DOHH2 (cell line): ENCODE measurements around the gene ACOT11.

Source experiments
- H3F3A ChIP-seq: fragments of 200-600 bp; sonication (generic), shearing (Covaris generic); 2 replicates; pipeline ENCODE4 v1.6.0; 2016; ENCODE audit warnings: antibody characterized with exemption, mild to moderate bottlenecking; ENCODE audit not compliant: control insufficient read depth, insufficient read depth
- H3K27ac ChIP-seq: fragments of 200-600 bp; sonication (generic); 2 replicates; pipeline ENCODE4 v1.5.1; 2014; ENCODE audit warnings: low read depth, mild to moderate bottlenecking, low read length, moderate library complexity
- H3K27me3 ChIP-seq: fragments of 200-600 bp; sonication (generic); 2 replicates; pipeline ENCODE4 v1.6.1; 2014; ENCODE audit warnings: mild to moderate bottlenecking, low read length, mixed read lengths; ENCODE audit not compliant: control insufficient read depth
- H3K36me3 ChIP-seq: fragments of 200-600 bp; sonication (generic); 2 replicates; pipeline ENCODE4 v1.6.1; 2014; ENCODE audit warnings: mild to moderate bottlenecking, low read length, moderate library complexity, mixed read lengths; ENCODE audit not compliant: control insufficient read depth
- H3K4me1 ChIP-seq: fragments of 200-600 bp; sonication (generic); 2 replicates; pipeline ENCODE4 v1.6.1; 2014; ENCODE audit warnings: mild to moderate bottlenecking, low read length, mixed read lengths; ENCODE audit not compliant: control insufficient read depth
- H3K4me2 ChIP-seq: fragments of 200-600 bp; sonication (generic); 2 replicates; pipeline ENCODE4 v1.6.0; 2014; ENCODE audit warnings: mild to moderate bottlenecking, low read length, moderate library complexity
- H3K4me3 ChIP-seq: fragments of 200-600 bp; sonication (generic); 2 replicates; pipeline ENCODE4 v1.5.1; 2014; ENCODE audit warnings: mild to moderate bottlenecking, low read length, mixed read lengths
- H3K79me2 ChIP-seq: fragments of 200-600 bp; sonication (generic); 2 replicates; pipeline ENCODE4 v1.6.1; 2014; ENCODE audit warnings: mild to moderate bottlenecking, low read length, mixed read lengths; ENCODE audit not compliant: control insufficient read depth
- H3K9me2 ChIP-seq: fragments of 200-600 bp; sonication (generic); replicated peaks from 2 replicates; pipeline ENCODE4 v1.6.1; 2014; ENCODE audit warnings: mild to moderate bottlenecking, low read length, mixed read lengths; ENCODE audit not compliant: control insufficient read depth
- H3K9me3 ChIP-seq: fragments of 200-600 bp; sonication (generic); 2 replicates; pipeline ENCODE4 v1.6.1; 2014; ENCODE audit warnings: antibody characterized with exemption, low read length, mixed read lengths; ENCODE audit not compliant: control insufficient read depth, insufficient read depth
- H4K20me1 ChIP-seq: fragments of 200-600 bp; sonication (generic); 2 replicates; pipeline ENCODE4 v1.6.0; 2014; ENCODE audit warnings: low read depth, mild to moderate bottlenecking, antibody characterized with exemption, low read length, moderate library complexity; ENCODE audit not compliant: control insufficient read depth, insufficient read depth
- EZH2phosphoT487 ChIP-seq: fragments of 200-600 bp; sonication (generic); IDR thresholded peaks from 2 replicates; pipeline ENCODE4 v1.6.1; 2017; ENCODE audit warnings: borderline replicate concordance, mild to moderate bottlenecking, antibody characterized with exemption, low read length, moderate library complexity, mixed read lengths
- TF ChIP-seq, protein P1 (sequence below): fragments of 200-600 bp; sonication (generic); IDR thresholded peaks from one replicate; pipeline ENCODE4 v1.5.1; 2014; ENCODE audit warnings: antibody characterized with exemption, mild to moderate bottlenecking, low read depth, low read length; ENCODE audit not compliant: poor library complexity, severe bottlenecking

ACOT11 gene

DNA sequence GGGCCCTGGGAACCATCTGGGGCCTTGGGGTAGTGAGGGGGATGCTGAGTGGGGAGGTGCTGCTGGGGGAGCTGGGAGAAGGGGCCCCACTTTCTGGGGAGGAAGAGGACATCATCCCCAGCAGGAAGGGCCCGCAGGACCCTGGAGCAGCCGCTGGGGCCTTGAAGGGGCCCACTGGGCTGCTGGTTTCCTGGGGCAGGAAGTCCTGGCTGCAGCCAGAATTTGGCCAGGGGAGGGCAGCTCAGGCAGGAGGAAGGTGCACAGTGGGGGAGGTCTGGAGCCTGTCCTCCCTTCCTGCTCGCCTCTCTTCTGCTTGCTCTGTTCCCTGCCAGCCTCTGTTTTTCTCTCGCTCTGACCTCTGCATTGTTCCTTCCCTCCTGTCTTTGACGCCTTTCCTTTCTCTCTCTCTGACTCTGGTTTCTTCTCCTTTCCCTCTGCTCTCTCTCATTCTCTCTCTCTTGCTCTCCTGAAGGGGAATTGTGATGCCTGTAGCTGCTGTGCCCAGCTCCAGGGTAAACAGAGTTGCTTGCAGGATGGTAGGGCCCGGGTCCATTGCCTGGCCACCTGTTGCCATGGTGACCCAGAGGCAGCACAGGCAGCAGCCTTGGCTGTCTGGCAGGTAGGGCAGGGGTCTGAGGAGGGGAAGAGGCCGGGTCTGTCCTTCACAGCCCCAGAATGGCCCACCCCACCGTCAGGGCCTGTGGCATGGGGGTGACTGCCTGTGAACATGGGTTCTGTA lies 23.9 kb downstream of the ACOT11 start:
- no peak overlapping the region for H3K4me3 ChIP-seq
- no peaks in the 10 kb centered on the region for H4K20me1 ChIP-seq
- H3K27me3 ChIP-seq: no peaks in the 10 kb centered on the region
- TF ChIP-seq, protein P1, sequence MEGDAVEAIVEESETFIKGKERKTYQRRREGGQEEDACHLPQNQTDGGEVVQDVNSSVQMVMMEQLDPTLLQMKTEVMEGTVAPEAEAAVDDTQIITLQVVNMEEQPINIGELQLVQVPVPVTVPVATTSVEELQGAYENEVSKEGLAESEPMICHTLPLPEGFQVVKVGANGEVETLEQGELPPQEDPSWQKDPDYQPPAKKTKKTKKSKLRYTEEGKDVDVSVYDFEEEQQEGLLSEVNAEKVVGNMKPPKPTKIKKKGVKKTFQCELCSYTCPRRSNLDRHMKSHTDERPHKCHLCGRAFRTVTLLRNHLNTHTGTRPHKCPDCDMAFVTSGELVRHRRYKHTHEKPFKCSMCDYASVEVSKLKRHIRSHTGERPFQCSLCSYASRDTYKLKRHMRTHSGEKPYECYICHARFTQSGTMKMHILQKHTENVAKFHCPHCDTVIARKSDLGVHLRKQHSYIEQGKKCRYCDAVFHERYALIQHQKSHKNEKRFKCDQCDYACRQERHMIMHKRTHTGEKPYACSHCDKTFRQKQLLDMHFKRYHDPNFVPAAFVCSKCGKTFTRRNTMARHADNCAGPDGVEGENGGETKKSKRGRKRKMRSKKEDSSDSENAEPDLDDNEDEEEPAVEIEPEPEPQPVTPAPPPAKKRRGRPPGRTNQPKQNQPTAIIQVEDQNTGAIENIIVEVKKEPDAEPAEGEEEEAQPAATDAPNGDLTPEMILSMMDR: no peak
- no peak for TF ChIP-seq EZH2phosphoT487
- H3K36me3 ChIP-seq: no peaks in the 10 kb centered on the region
- no peaks in the 10 kb centered on the region for H3K4me1 ChIP-seq
- no peaks in the 10 kb centered on the region for H3K9me3 ChIP-seq
- no peak overlapping the region for H3K4me2 ChIP-seq
- H3K79me2 ChIP-seq: no peaks in the 10 kb centered on the region
- no peaks in the 10 kb centered on the region for H3F3A ChIP-seq
- H3K27ac ChIP-seq: no peak overlapping the region
- H3K9me2 ChIP-seq: no peaks in the 10 kb centered on the region

DNA sequence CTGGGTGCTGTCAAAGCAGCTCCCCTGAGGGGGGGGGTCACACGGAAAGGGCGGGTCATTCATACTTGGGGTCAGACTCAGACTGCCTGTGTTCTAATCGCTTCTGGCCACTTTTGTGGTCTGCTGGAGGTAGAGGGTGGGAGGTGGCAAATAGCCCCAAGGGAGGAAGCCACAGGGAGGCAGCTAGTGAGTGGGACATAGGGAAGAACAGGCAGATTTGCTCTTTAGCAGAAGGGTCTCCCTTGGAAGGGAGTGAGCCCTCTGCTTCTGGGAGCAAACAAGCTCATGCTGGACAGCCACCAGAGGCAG lies 24.5 kb downstream of the ACOT11 start:
- H3K36me3 ChIP-seq: no peaks in the 10 kb centered on the region
- H3K4me3 ChIP-seq: no peak overlapping the region
- H3K9me2 ChIP-seq: no peaks in the 10 kb centered on the region
- no peaks in the 10 kb centered on the region for H4K20me1 ChIP-seq
- H3K9me3 ChIP-seq: no peaks in the 10 kb centered on the region
- no peaks in the 10 kb centered on the region for H3F3A ChIP-seq
- no peaks in the 10 kb centered on the region for H3K79me2 ChIP-seq
- H3K4me1 ChIP-seq: no peaks in the 10 kb centered on the region
- H3K4me2 ChIP-seq: no peak overlapping the region
- TF ChIP-seq, protein P1: no peak
- no peak for TF ChIP-seq EZH2phosphoT487
- no peak overlapping the region for H3K27ac ChIP-seq
- no peaks in the 10 kb centered on the region for H3K27me3 ChIP-seq

DNA sequence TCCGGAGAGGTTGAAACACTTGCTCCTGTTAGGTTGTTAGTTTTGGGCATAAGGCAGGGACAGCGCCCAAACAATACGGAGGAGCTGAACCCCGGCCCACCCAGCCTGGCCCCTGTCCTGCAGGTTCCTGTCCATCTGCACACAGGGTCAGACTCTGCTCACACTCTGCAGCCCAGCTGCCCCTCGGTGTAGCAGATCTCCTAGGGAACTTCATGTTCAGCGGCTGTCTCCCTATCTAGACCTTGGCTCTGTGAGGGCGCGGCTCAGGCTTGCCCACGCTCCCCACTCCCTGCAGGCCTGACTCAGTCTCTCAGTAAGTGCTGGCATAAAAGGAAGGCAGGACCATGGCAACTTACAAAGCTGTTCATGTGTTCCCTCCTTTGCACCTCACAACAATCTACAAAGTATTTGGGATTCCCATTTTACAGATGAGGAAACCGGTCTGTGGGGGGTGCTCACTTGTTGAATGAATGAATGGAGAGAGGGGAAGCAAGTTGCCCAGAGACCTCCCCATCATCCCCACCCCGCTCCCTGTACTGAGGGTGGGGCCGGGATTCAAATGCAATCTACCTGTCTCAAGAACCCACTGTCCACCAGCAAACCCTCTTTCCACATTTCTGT lies 26.2 kb downstream of the ACOT11 start:
- no peak overlapping the region for H3K4me3 ChIP-seq
- no peaks in the 10 kb centered on the region for H3K9me2 ChIP-seq
- H3F3A ChIP-seq: no peaks in the 10 kb centered on the region
- H3K4me2 ChIP-seq: no peak overlapping the region
- H3K4me1 ChIP-seq: no peaks in the 10 kb centered on the region
- H4K20me1 ChIP-seq: no peaks in the 10 kb centered on the region
- H3K79me2 ChIP-seq: no peaks in the 10 kb centered on the region
- no peak for TF ChIP-seq EZH2phosphoT487
- TF ChIP-seq, protein P1: no peak
- H3K9me3 ChIP-seq: no peaks in the 10 kb centered on the region
- no peak overlapping the region for H3K27ac ChIP-seq
- no peaks in the 10 kb centered on the region for H3K27me3 ChIP-seq
- no peaks in the 10 kb centered on the region for H3K36me3 ChIP-seq
